Activated CD4-positive, alpha-beta memory T cell treated with anti-CD3 and anti-CD28 coated beads for 36 hours (primary cell): ENCODE results near the gene KANK4. TPM values are rescaled to one million over a fixed set of nuclear protein-coding genes. Genes with fewer than 3 reads are reported as not detected.

Experiments
- CTCF ChIA-PET: fragments of 350-600 bp; sonication (Branson Sonifier 250); formaldehyde crosslinking; loops from one replicate; lab custom pipeline; 2021; ENCODE audit warnings: antibody characterized with exemption, inconsistent platforms; lab: Charles Lee
- POLR2A ChIA-PET: fragments of 350-600 bp; sonication (Branson Sonifier 250); formaldehyde crosslinking; loops from one replicate; lab custom pipeline; 2021; ENCODE audit warnings: antibody characterized with exemption; lab: Charles Lee
- DNase-seq: peaks from one replicate; pipeline ENCODE4 v3.0.0-alpha.2; 2020
- H3K27ac Mint-ChIP-seq: one replicate; pipeline ENCODE4 v1.8.0; 2021; ENCODE audit warnings: mixed read lengths
- H3K27me3 Mint-ChIP-seq: one replicate; pipeline ENCODE4 v1.8.0; 2021; ENCODE audit warnings: mixed read lengths
- H3K36me3 Mint-ChIP-seq: one replicate; pipeline ENCODE4 v1.8.0; 2021; ENCODE audit warnings: mixed read lengths
- H3K4me1 Mint-ChIP-seq: one replicate; pipeline ENCODE4 v1.8.0; 2021; ENCODE audit warnings: low read depth, mixed read lengths
- H3K4me3 Mint-ChIP-seq: one replicate; pipeline ENCODE4 v1.8.0; 2021; ENCODE audit warnings: mild to moderate bottlenecking, mixed read lengths
- H3K9me3 Mint-ChIP-seq: one replicate; pipeline ENCODE4 v1.8.0; 2021; ENCODE audit warnings: mixed read lengths
- intact Hi-C: fragments of 100-400 bp; cut with micrococcal nuclease; formaldehyde crosslinking; loops from one replicate; pipeline ENCODE4 v1.15.1; 2023
- total RNA-seq, 2 experiments: library from RNA; stranded (reverse); gene quantifications; one replicate each; pipeline ENCODE4 v1.2.3, GENCODE V29; 2021

KANK4 gene
- total RNA-seq, result not detected

- H3K4me3 Mint-ChIP-seq, result no peak within 1 kb of the TSS
- no peaks in the 10 kb centered on the region for H3K36me3 Mint-ChIP-seq
- no peak within 1 kb of the TSS for H3K27ac Mint-ChIP-seq
- ChIA-PET POLR2A (no interaction called here), CTCF (no interaction called here)
- intact Hi-C loops, result no loop called here
- DNase-seq, result no peak
- H3K4me1 Mint-ChIP-seq, result no peaks in the 10 kb centered on the region
- H3K27me3 Mint-ChIP-seq, result peaks cover 36% of the 10 kb centered on the region
- H3K9me3 Mint-ChIP-seq, result no peaks in the 10 kb centered on the region
Measured at GRCh38 chr1:62318756-62319544, at the start of gene KANK4. Gene KANK4, minus strand, starts transcription at chr1:62319434. Its CDS starts 37,870 bp downstream, at chr1:62281564.

GRCh38 chr1:62368989-62369388 is 49.8 kb upstream of the KANK4 start:
- H3K36me3 Mint-ChIP-seq, result no peaks in the 10 kb centered on the region
- H3K27ac Mint-ChIP-seq, result no peak overlapping the region

GRCh38 chr1:62367005-62367557 is 47.8 kb upstream of the KANK4 start:
- intact Hi-C loops, result no loop called here
- H3K9me3 Mint-ChIP-seq, result peaks cover 3% of the 10 kb centered on the region
- DNase-seq, result no peak
- POLR2A ChIA-PET, result no interaction called here
- no peaks in the 10 kb centered on the region for H3K4me1 Mint-ChIP-seq
- H3K27ac Mint-ChIP-seq, result no peak overlapping the region
- H3K4me3 Mint-ChIP-seq, result no peak overlapping the region
- no peaks in the 10 kb centered on the region for H3K36me3 Mint-ChIP-seq
- peaks cover 6% of the 10 kb centered on the region for H3K27me3 Mint-ChIP-seq
- CTCF ChIA-PET, result no interaction called here

More at GRCh38 chr1:62368989-62369388, 49.8 kb upstream of the KANK4 start:
- DNase-seq, result no peak
- H3K4me3 Mint-ChIP-seq, result no peak overlapping the region
- no peaks in the 10 kb centered on the region for H3K4me1 Mint-ChIP-seq
- H3K27me3 Mint-ChIP-seq, result peaks cover 6% of the 10 kb centered on the region
- peaks cover 3% of the 10 kb centered on the region for H3K9me3 Mint-ChIP-seq
- intact Hi-C loops, result no loop called here
- ChIA-PET POLR2A (no interaction called here), CTCF (no interaction called here)

- Mint-ChIP-seq H3K4me1 (no peaks in the 10 kb centered on the region), H3K9me3 (peaks cover 3% of the 10 kb centered on the region), H3K27ac (no peak overlapping the region), H3K4me3 (no peak overlapping the region), H3K36me3 (no peaks in the 10 kb centered on the region), H3K27me3 (peaks cover 6% of the 10 kb centered on the region)
- POLR2A ChIA-PET, result no interaction called here
- CTCF ChIA-PET, result no interaction called here
- DNase-seq, result no peak
- intact Hi-C loops, result no loop called here
Measured at GRCh38 chr1:62364721-62365120, 45.5 kb upstream of the KANK4 start.

- Mint-ChIP-seq H3K27me3 (no peaks in the 10 kb centered on the region), H3K36me3 (no peaks in the 10 kb centered on the region), H3K9me3 (peaks cover 3% of the 10 kb centered on the region), H3K27ac (no peak overlapping the region), H3K4me1 (no peaks in the 10 kb centered on the region), H3K4me3 (no peak overlapping the region)
- intact Hi-C loops, result no loop called here
- CTCF ChIA-PET, result interaction anchor here (0.5 kb wide), 1 partner anchor 12 kb away, joined by 4 read pairs; no protein-coding TSS in a partner anchor
- no peak for DNase-seq
- POLR2A ChIA-PET, result no interaction called here
Measured at GRCh38 chr1:62362926-62363325, 43.7 kb upstream of the KANK4 start.

GRCh38 chr1:62362061-62362917 is 43.1 kb upstream of the KANK4 start:
- Mint-ChIP-seq H3K4me1 (no peaks in the 10 kb centered on the region), H3K27me3 (no peaks in the 10 kb centered on the region), H3K36me3 (no peaks in the 10 kb centered on the region), H3K27ac (no peak overlapping the region), H3K9me3 (peaks cover 3% of the 10 kb centered on the region), H3K4me3 (no peak overlapping the region)
- intact Hi-C loops, result no loop called here
- ChIA-PET CTCF (no interaction called here), POLR2A (no interaction called here)
- DNase-seq, result no peak

GRCh38 chr1:62361431-62361830 is 42.2 kb upstream of the KANK4 start:
- no peak overlapping the region for H3K27ac Mint-ChIP-seq
- CTCF ChIA-PET, result no interaction called here
- H3K27me3 Mint-ChIP-seq, result no peaks in the 10 kb centered on the region
- POLR2A ChIA-PET, result no interaction called here
- no peaks in the 10 kb centered on the region for H3K9me3 Mint-ChIP-seq
- H3K4me3 Mint-ChIP-seq, result no peak overlapping the region
- intact Hi-C loops, result no loop called here
- DNase-seq, result no peak
- H3K36me3 Mint-ChIP-seq, result no peaks in the 10 kb centered on the region
- no peaks in the 10 kb centered on the region for H3K4me1 Mint-ChIP-seq

- POLR2A ChIA-PET, result no interaction called here
- Mint-ChIP-seq H3K4me1 (no peaks in the 10 kb centered on the region), H3K9me3 (no peaks in the 10 kb centered on the region), H3K27me3 (no peaks in the 10 kb centered on the region), H3K27ac (no peak overlapping the region), H3K4me3 (no peak overlapping the region), H3K36me3 (no peaks in the 10 kb centered on the region)
- DNase-seq, result no peak
- intact Hi-C loops, result no loop called here
- CTCF ChIA-PET, result no interaction called here
Measured at GRCh38 chr1:62358665-62359373, 39.6 kb upstream of the KANK4 start.

- Mint-ChIP-seq H3K27me3 (peaks cover 2% of the 10 kb centered on the region), H3K4me1 (no peaks in the 10 kb centered on the region), H3K4me3 (no peak overlapping the region), H3K27ac (no peak overlapping the region), H3K9me3 (no peaks in the 10 kb centered on the region), H3K36me3 (no peaks in the 10 kb centered on the region)
- intact Hi-C loops, result no loop called here
- CTCF ChIA-PET, result no interaction called here
- POLR2A ChIA-PET, result interaction anchor here (0.6 kb wide), 1 partner anchor 79 kb away, joined by 3 read pairs; no protein-coding TSS in a partner anchor
- DNase-seq, result no peak
Measured at GRCh38 chr1:62357916-62358315, 38.7 kb upstream of the KANK4 start.

GRCh38 chr1:62356257-62356835 is 37.1 kb upstream of the KANK4 start:
- Mint-ChIP-seq H3K4me1 (no peaks in the 10 kb centered on the region), H3K27me3 (peaks cover 4% of the 10 kb centered on the region), H3K27ac (no peak overlapping the region), H3K4me3 (no peak overlapping the region), H3K36me3 (no peaks in the 10 kb centered on the region), H3K9me3 (no peaks in the 10 kb centered on the region)
- peak; percentile 10 for DNase-seq
- ChIA-PET POLR2A (no interaction called here), CTCF (no interaction called here)
- intact Hi-C loops, result no loop called here

GRCh38 chr1:62355095-62355494 is 35.9 kb upstream of the KANK4 start:
- no peaks in the 10 kb centered on the region for H3K9me3 Mint-ChIP-seq
- no peak overlapping the region for H3K4me3 Mint-ChIP-seq
- no peaks in the 10 kb centered on the region for H3K4me1 Mint-ChIP-seq
- intact Hi-C loops, result no loop called here
- ChIA-PET POLR2A (no interaction called here), CTCF (no interaction called here)
- peaks cover 4% of the 10 kb centered on the region for H3K27me3 Mint-ChIP-seq
- no peak overlapping the region for H3K27ac Mint-ChIP-seq
- no peaks in the 10 kb centered on the region for H3K36me3 Mint-ChIP-seq
- DNase-seq, result no peak
